ENCODE data around the gene C2orf69.

DNA sequence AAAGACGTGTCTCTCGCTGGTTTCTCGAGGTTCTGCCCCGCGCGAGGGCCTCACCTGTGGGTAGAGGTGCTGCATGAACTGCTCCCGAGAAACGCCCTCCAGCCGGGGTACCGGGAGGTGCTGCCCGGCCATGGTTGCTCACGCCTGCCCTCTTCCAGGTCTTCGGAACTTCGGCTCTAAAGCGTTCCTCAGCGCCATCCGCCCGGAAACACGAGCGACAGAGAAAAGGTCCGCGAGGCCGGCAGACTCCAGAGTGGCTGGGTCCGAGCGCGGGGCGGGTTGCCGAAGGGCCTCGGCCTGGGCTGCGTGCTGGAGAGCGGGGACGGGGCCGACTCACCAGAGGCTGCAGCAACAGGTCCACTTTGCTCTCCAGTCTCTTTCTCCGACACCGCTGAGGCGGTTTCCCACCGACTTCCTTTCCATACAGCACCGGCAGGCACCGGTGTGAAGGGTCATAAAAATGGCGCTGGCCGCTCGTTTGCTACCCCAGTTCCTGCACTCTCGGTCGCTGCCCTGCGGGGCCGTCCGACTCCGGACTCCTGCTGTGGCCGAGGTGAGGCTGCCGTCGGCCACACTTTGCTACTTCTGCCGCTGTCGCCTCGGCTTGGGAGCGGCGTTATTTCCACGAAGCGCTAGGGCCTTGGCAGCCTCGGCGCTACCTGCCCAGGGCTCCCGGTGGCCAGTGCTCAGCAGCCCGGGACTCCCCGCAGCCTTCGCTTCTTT is 44.4 kb downstream of the C2orf69 start, which contains the start of the genes MAIP1 and TYW5:
- 0 out of 2 replicates have a peak, but pooled peaks have one; percentile 6 for TF ChIP-seq CTCF (IDR thresholded peaks at IDR 0.05; ENCODE audit: low read depth, low read length)
- TF ChIP-seq EZH2phosphoT487 (IDR thresholded peaks at IDR 0.05; ENCODE audit: low read depth): no peak
